GM23338 (cell line): Measurements from ENCODE around the gene RIT2.

Experiments
- CTCF ChIP-seq, 2 experiments: fragments of 200-600 bp in 1 of 2; sonication (generic) in 1 of 2; conservative IDR thresholded peaks; 2 replicates each; pipeline versions ENCODE4 v1.5.1 to v1.6.1; 2016 to 2017; ENCODE audit warnings: antibody characterized with exemption in 2 of 2, low read depth in 2 of 2, mild to moderate bottlenecking in 2 of 2, moderate library complexity in 1 of 2
- EZH2 ChIP-seq: fragments of 200-600 bp; sonication (generic); IDR thresholded peaks from one replicate; pipeline ENCODE4 v1.8.0; 2017; ENCODE audit warnings: antibody characterized with exemption, mild to moderate bottlenecking, low read depth; ENCODE audit not compliant: unreplicated experiment
- POLR2AphosphoS5 ChIP-seq: IDR thresholded peaks from 2 replicates; pipeline ENCODE4 v1.6.1; 2016; ENCODE audit warnings: antibody characterized with exemption, low read depth
- REST ChIP-seq: IDR thresholded peaks from one replicate; pipeline ENCODE4 v1.6.1; 2018; ENCODE audit warnings: antibody characterized with exemption; ENCODE audit not compliant: unreplicated experiment

GRCh38 chr18:42959528-42959927 lies 156.0 kb downstream of the RIT2 start:
- no peak for TF ChIP-seq POLR2AphosphoS5
- TF ChIP-seq EZH2 = no peak
- no peak for TF ChIP-seq CTCF (conservative IDR thresholded peaks at IDR 0.05; ENCODE audit: low read depth in 2 of 2)
- TF ChIP-seq REST = no peak
